Activated CD4-positive, alpha-beta T cell treated with anti-CD3 and anti-CD28 coated beads, Interleukin-2, amount 10 ng/mL, durations not matched to agents 7 days and 5 days (primary cell): ENCODE results near the gene TMEM135. TPM values are rescaled to one million over a fixed set of nuclear protein-coding genes. Genes with fewer than 3 reads are reported as not detected.
"Not testable (repeated sequence)": the region's sequence is repeated elsewhere in the genome, so short reads cannot be mapped to it uniquely, and the experiment has no call there.

ENCODE experiments used
- CTCF ChIA-PET: fragments of 350-600 bp; sonication (Branson Sonifier 250); formaldehyde crosslinking; loops from one replicate; lab custom pipeline; 2021; ENCODE audit warnings: antibody characterized with exemption; lab: Charles Lee
- POLR2A ChIA-PET: fragments of 350-600 bp; sonication (Branson Sonifier 250); formaldehyde crosslinking; loops from one replicate; lab custom pipeline; 2021; ENCODE audit warnings: antibody characterized with exemption; lab: Charles Lee
- DNase-seq: peaks from one replicate; pipeline ENCODE4 v3.0.0-alpha.2; 2020
- H3K27ac Mint-ChIP-seq: one replicate; pipeline ENCODE4 v1.8.0; 2021; ENCODE audit warnings: mild to moderate bottlenecking, moderate library complexity, mixed read lengths
- H3K27me3 Mint-ChIP-seq: one replicate; pipeline ENCODE4 v1.8.0; 2021; ENCODE audit warnings: mixed read lengths
- H3K36me3 Mint-ChIP-seq: one replicate; pipeline ENCODE4 v1.8.0; 2021; ENCODE audit warnings: low read depth, mixed read lengths
- H3K4me1 Mint-ChIP-seq: one replicate; pipeline ENCODE4 v1.8.0; 2021; ENCODE audit warnings: mixed read lengths
- H3K4me3 Mint-ChIP-seq: one replicate; pipeline ENCODE4 v1.8.0; 2021; ENCODE audit warnings: mild to moderate bottlenecking, moderate library complexity, mixed read lengths
- H3K9me3 Mint-ChIP-seq: one replicate; pipeline ENCODE4 v1.8.0; 2021; ENCODE audit warnings: mixed read lengths
- total RNA-seq, 2 experiments: library from RNA; stranded (reverse); gene quantifications; one replicate each; pipeline ENCODE4 v1.2.3, GENCODE V29; 2021

TMEM135 gene
- total RNA-seq, result 10 to 100 TPM; 32.9 to 33.1 TPM

DNA sequence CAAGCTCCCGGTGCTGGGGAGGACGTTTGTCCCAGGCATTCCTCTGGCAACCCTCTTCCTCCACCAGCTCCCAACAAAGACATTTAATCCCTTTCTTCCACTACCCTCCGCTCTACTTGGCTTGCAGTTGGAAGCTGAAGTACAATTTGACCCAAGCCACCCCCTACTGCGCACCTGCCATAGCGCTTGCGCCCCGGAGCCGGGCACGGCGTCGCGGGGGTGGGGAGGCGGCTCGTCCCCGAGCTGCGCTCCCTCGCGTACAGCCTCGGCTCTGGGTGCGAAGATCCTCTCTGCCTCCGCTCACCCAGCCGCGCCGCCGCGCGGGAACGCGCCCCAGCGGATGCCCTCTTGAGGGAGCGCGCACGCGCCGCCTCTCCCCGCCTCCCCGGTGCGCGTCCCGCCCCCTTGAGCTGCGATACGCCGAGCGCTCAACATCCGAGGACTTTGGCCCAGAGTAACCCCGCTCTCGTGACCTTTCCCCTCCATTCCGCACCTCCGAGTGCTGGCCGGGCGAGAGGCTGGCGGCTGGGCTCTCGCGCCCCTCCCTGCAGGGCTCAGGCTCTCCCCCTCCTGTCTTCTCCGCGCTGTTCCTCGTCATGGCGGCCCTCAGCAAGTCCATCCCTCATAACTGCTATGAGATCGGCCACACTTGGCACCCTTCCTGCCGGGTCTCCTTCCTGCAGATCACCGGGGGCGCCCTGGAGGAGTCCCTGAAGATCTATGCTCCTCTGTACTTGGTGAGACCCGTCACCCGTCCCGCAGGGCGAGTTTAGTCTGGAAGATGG, at the start of gene TMEM135:
Gene TMEM135 (plus strand): TSS at position 485 of the 785 bp plus-strand sequence. CDS start 112 bp downstream, at position 597.
- peaks cover 54% of the 10 kb centered on the region for H3K4me1 Mint-ChIP-seq
- peaks cover 25% of the 10 kb centered on the region for H3K36me3 Mint-ChIP-seq
- DNase-seq, result peak; percentile 94
- peaks cover 11% of the 10 kb centered on the region for H3K27me3 Mint-ChIP-seq
- ChIA-PET POLR2A (interaction anchor here (0.5 to 1.1 kb wide), 3 partner anchors 44 to 1500 kb away, joined by 3 to 4 read pairs (median 4); no protein-coding TSS in a partner anchor), CTCF (interaction anchor here (0.6 to 1.7 kb wide), 6 partner anchors 11 to 278 kb away, joined by 3 to 6 read pairs (median 3); no protein-coding TSS in a partner anchor)
- no peaks in the 10 kb centered on the region for H3K9me3 Mint-ChIP-seq
- H3K4me3 Mint-ChIP-seq, result peak within 1 kb of the TSS; percentile 91
- peak within 1 kb of the TSS; percentile 89 for H3K27ac Mint-ChIP-seq

DNA sequence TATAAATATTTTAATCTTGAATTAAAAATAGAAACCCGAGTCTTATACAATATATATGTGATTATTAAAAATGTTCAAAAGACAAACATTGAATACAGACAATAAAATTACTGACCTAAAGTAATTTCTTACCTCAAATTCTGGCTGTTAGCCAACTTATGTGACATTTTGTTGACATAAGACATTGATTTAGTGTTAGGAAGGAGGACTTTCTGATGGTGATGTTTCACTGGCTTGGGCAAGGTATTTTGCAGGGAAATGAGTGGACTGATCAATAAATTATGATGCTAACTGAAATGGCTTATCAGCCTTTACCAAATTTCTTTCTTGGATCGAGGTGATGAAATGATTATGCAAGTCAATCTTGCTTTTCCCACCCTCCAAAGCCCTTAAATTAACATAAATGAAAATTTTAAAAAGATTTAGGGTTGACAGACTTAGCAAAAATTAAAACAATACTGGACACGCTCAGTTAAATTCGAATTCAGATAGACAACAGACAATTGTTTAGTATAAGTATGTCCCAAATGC, 49.3 kb upstream of the TMEM135 start:
- no peaks in the 10 kb centered on the region for H3K9me3 Mint-ChIP-seq
- ChIA-PET CTCF (no interaction called here), POLR2A (no interaction called here)
- H3K4me3 Mint-ChIP-seq, result no peak overlapping the region
- H3K27me3 Mint-ChIP-seq, result peaks cover 12% of the 10 kb centered on the region
- no peak overlapping the region for H3K27ac Mint-ChIP-seq
- H3K36me3 Mint-ChIP-seq, result no peaks in the 10 kb centered on the region
- no peaks in the 10 kb centered on the region for H3K4me1 Mint-ChIP-seq
- no peak for DNase-seq

DNA sequence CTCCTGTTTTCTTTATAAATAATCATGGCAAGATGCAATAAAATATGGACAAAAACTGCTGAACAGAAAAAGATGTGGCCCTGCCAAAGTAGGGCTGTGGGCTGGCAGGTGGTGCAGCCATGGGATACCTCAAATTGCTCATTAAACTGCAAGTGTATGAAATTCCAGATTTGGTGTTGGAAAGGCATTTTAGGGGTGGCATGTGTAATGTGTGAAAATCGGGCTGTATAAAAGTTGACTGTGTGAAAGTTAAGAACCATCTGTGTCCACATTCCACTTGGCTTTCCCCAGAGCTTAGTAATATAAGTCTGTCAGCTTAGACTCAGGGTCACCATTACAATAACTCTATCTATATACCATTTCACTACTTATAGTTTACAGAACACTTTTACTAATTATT, 47.7 kb upstream of the TMEM135 start:
- Mint-ChIP-seq H3K27ac (no peak overlapping the region), H3K27me3 (peaks cover 12% of the 10 kb centered on the region), H3K4me3 (no peak overlapping the region), H3K36me3 (no peaks in the 10 kb centered on the region), H3K9me3 (no peaks in the 10 kb centered on the region), H3K4me1 (no peaks in the 10 kb centered on the region)
- no peak for DNase-seq
- POLR2A ChIA-PET, result no interaction called here
- CTCF ChIA-PET, result no interaction called here

- Mint-ChIP-seq H3K27ac (no peak overlapping the region), H3K9me3 (no peaks in the 10 kb centered on the region), H3K36me3 (no peaks in the 10 kb centered on the region), H3K4me3 (no peak overlapping the region), H3K4me1 (no peaks in the 10 kb centered on the region), H3K27me3 (peaks cover 12% of the 10 kb centered on the region)
- DNase-seq, result no peak
- POLR2A ChIA-PET, result no interaction called here
- CTCF ChIA-PET, result no interaction called here
Measured at GRCh38 chr11:86990515-86990914, 47.2 kb upstream of the TMEM135 start.

- POLR2A ChIA-PET, result no interaction called here
- Mint-ChIP-seq H3K4me1 (no peaks in the 10 kb centered on the region), H3K27ac (no peak overlapping the region), H3K4me3 (no peak overlapping the region), H3K36me3 (no peaks in the 10 kb centered on the region), H3K27me3 (peaks cover 12% of the 10 kb centered on the region), H3K9me3 (no peaks in the 10 kb centered on the region)
- CTCF ChIA-PET, result interaction anchor here (0.6 kb wide), 1 partner anchor 57 kb away, joined by 3 read pairs; no protein-coding TSS in a partner anchor
- no peak for DNase-seq
Measured at GRCh38 chr11:86991341-86991740, 46.4 kb upstream of the TMEM135 start.

GRCh38 chr11:86992340-86992739, 45.4 kb upstream of the TMEM135 start:
- H3K9me3 Mint-ChIP-seq, H3K27ac Mint-ChIP-seq, POLR2A ChIA-PET, H3K4me1 Mint-ChIP-seq, DNase-seq, CTCF ChIA-PET, H3K36me3 Mint-ChIP-seq, H3K4me3 Mint-ChIP-seq: not testable (repeated sequence)
- peaks cover 12% of the 10 kb centered on the region for H3K27me3 Mint-ChIP-seq

DNA sequence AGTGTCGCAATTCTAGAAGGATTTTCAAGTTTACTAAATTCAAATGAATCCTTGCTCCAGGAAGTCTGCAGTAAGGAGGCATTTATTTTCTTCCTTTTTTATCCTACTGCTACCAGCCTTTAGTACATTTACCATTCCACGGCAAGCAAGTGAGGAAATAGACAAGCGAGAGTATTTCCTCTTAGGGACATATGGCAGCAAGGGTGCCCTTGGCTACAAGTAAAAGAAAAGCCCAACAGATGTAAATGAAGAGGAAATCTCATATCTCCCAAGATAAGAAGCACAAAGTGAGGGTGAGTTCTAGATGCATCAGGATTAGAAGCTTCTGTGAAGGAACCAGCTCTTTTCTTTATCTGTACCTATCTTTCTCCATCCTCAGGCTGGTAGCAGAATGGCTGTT, 44.7 kb upstream of the TMEM135 start:
- no peaks in the 10 kb centered on the region for H3K36me3 Mint-ChIP-seq
- DNase-seq, result no peak
- no peak overlapping the region for H3K27ac Mint-ChIP-seq
- no peaks in the 10 kb centered on the region for H3K9me3 Mint-ChIP-seq
- POLR2A ChIA-PET, result no interaction called here
- H3K4me1 Mint-ChIP-seq, result no peaks in the 10 kb centered on the region
- CTCF ChIA-PET, result interaction anchor here (1.0 kb wide), 1 partner anchor 23 kb away, joined by 3 read pairs; no protein-coding TSS in a partner anchor
- peaks cover 12% of the 10 kb centered on the region for H3K27me3 Mint-ChIP-seq
- no peak overlapping the region for H3K4me3 Mint-ChIP-seq

DNA sequence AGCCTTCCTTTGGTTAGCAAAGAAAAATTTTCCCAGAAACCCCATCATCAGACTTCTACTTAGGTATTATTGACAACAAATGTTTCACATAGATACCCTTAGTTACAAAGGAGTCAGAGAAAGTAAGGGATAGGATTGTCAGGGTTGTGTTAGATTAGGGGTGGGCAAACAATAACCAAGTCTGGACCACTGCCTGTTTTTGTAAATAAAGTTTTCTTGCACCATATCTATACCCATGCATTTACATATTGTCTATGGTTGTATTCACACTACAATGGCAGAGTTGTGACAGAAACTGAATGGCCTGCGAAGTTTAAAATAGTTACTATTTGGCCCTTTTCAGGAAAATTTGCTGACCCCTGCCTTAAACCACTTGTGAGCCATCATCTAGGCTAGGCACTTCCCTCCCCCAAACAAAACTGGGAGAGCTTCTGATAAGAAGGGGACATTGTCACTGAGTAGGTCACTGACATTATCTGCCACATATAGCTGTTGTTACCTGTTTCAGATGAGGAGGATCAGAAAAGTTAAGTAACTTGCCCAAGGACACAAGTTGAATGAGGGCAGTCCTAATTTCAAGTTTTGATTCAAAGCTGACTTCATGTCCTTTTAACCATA, 40.7 kb upstream of the TMEM135 start:
- no peaks in the 10 kb centered on the region for H3K9me3 Mint-ChIP-seq
- H3K36me3 Mint-ChIP-seq, result no peaks in the 10 kb centered on the region
- no peak for DNase-seq
- H3K4me1 Mint-ChIP-seq, result no peaks in the 10 kb centered on the region
- ChIA-PET POLR2A (no interaction called here), CTCF (interaction anchor here (0.5 to 1.1 kb wide), 3 partner anchors 13 to 285 kb away, joined by 3 to 4 read pairs (median 3); no protein-coding TSS in a partner anchor)
- no peaks in the 10 kb centered on the region for H3K27me3 Mint-ChIP-seq
- no peak overlapping the region for H3K4me3 Mint-ChIP-seq
- no peak overlapping the region for H3K27ac Mint-ChIP-seq

GRCh38 chr11:86999388-86999787, 38.3 kb upstream of the TMEM135 start:
- Mint-ChIP-seq H3K4me3 (no peak overlapping the region), H3K36me3 (no peaks in the 10 kb centered on the region), H3K27me3 (no peaks in the 10 kb centered on the region), H3K4me1 (no peaks in the 10 kb centered on the region), H3K27ac (no peak overlapping the region), H3K9me3 (no peaks in the 10 kb centered on the region)
- CTCF ChIA-PET, result interaction anchor here (0.6 kb wide), 1 partner anchor 622 kb away, joined by 3 read pairs; no protein-coding TSS in a partner anchor
- no peak for DNase-seq
- POLR2A ChIA-PET, result no interaction called here

- no peak overlapping the region for H3K27ac Mint-ChIP-seq
- DNase-seq, result no peak
Measured at GRCh38 chr11:86999859-87000753, 37.6 kb upstream of the TMEM135 start.

GRCh38 chr11:87002918-87003317, 34.8 kb upstream of the TMEM135 start:
- ChIA-PET CTCF (no interaction called here), POLR2A (no interaction called here)

More at GRCh38 chr11:86999859-87000753, 37.6 kb upstream of the TMEM135 start:
- Mint-ChIP-seq H3K36me3 (no peaks in the 10 kb centered on the region), H3K9me3 (no peaks in the 10 kb centered on the region), H3K27me3 (no peaks in the 10 kb centered on the region), H3K4me1 (no peaks in the 10 kb centered on the region), H3K4me3 (no peak overlapping the region)
- ChIA-PET CTCF (interaction anchor here (0.6 kb wide), 1 partner anchor 623 kb away, joined by 3 read pairs; no protein-coding TSS in a partner anchor), POLR2A (no interaction called here)

GRCh38 chr11:87004281-87004680, 33.5 kb upstream of the TMEM135 start:
- H3K9me3 Mint-ChIP-seq, H3K36me3 Mint-ChIP-seq, POLR2A ChIA-PET, H3K4me3 Mint-ChIP-seq, H3K27ac Mint-ChIP-seq, H3K4me1 Mint-ChIP-seq, H3K27me3 Mint-ChIP-seq, DNase-seq: not testable (repeated sequence)
- CTCF ChIA-PET, result interaction anchor here (0.7 to 1.0 kb wide), 2 partner anchors 9 to 36 kb away, joined by 3 read pairs; no protein-coding TSS in a partner anchor

More at GRCh38 chr11:87002918-87003317, 34.8 kb upstream of the TMEM135 start:
- Mint-ChIP-seq H3K36me3 (no peaks in the 10 kb centered on the region), H3K9me3 (no peaks in the 10 kb centered on the region), H3K4me3 (no peak overlapping the region), H3K27ac (no peak overlapping the region), H3K4me1 (no peaks in the 10 kb centered on the region), H3K27me3 (peaks cover 2% of the 10 kb centered on the region)
- DNase-seq, result no peak
